D721Med (cell line): Measurements from ENCODE around the gene DOHH.

ENCODE experiments used
- DNase-seq: peaks from one replicate; pipeline ENCODE4 v3.0.0; 2011; ENCODE audit warnings: low spot score; ENCODE audit not compliant: insufficient read length
- FAIRE-seq: peaks from 2 replicates; lab custom pipeline; 2011; peaks lifted over from hg19 to GRCh38; lab: Jason Lieb, UNC
- TF ChIP-seq, protein P1 (sequence below): IDR thresholded peaks from 2 replicates; pipeline ENCODE4 v1.5.1; 2012; ENCODE audit warnings: mild to moderate bottlenecking, control low read depth; ENCODE audit not compliant: insufficient read depth; ENCODE audit errors: missing control alignments

Gene DOHH

DNA sequence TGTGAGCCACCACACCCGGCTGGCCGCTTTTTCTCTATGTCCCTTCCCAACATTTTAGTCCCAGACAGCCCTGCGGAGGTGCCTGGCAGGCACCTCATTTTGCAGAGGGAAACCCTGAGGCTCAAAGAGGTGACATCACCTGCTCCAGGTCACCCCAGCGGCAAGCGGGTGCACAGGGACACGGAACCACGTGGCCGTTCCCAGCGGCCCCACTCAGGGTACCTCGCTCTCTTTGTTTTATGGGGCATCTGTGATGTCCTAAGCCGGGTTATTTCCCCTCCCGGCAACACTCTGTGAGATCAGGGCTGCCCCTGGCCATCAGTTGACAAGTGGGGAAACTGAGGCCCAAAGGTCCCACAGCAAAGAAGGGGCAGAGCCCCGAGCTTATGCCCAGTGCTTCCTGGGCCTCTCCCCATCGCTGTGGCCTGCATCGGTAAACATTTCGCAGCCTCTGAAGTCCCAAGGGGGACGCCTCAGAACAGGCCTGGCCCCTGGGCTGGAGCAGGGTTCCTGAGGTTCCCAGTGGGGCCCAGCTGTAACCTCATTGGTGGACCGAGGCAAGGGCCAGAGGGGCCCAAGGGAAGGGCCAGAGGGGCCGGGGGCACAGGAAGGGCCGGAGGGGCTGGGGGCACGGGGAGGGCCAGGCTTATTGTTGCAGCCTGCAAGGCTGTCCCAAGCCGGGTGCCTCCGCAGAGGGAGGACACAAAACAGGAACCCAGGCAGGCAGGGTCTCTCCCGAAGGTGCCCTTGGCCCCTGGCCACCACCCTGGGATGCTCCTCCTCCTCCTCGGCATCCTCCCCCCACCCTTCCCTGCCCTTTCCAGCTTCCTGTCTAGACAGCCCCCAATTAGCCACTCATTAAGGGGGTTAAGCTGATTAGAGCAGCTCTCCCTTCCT lies 59.1 kb downstream of the DOHH start:
- FAIRE-seq (no peak), DNase-seq (peak; percentile 97)
- TF ChIP-seq, protein P1, sequence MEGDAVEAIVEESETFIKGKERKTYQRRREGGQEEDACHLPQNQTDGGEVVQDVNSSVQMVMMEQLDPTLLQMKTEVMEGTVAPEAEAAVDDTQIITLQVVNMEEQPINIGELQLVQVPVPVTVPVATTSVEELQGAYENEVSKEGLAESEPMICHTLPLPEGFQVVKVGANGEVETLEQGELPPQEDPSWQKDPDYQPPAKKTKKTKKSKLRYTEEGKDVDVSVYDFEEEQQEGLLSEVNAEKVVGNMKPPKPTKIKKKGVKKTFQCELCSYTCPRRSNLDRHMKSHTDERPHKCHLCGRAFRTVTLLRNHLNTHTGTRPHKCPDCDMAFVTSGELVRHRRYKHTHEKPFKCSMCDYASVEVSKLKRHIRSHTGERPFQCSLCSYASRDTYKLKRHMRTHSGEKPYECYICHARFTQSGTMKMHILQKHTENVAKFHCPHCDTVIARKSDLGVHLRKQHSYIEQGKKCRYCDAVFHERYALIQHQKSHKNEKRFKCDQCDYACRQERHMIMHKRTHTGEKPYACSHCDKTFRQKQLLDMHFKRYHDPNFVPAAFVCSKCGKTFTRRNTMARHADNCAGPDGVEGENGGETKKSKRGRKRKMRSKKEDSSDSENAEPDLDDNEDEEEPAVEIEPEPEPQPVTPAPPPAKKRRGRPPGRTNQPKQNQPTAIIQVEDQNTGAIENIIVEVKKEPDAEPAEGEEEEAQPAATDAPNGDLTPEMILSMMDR: no peak
